HG02678 (cell line): ENCODE results near the gene ABCC2.
"Not testable (repeated sequence)": the region's sequence is repeated elsewhere in the genome, so short reads cannot be mapped to it uniquely, and the experiment has no call there.

Experiments
- ATAC-seq: cut with Tn5 transposase; IDR thresholded peaks from one replicate; pipeline ENCODE4 v1.9.1; 2021; ENCODE audit warnings: mild to moderate bottlenecking, moderate library complexity; ENCODE audit not compliant: unreplicated experiment

ABCC2 gene

GRCh38 chr10:99807786-99808185 is 25.3 kb downstream of the ABCC2 start:
- ATAC-seq: no peak

DNA sequence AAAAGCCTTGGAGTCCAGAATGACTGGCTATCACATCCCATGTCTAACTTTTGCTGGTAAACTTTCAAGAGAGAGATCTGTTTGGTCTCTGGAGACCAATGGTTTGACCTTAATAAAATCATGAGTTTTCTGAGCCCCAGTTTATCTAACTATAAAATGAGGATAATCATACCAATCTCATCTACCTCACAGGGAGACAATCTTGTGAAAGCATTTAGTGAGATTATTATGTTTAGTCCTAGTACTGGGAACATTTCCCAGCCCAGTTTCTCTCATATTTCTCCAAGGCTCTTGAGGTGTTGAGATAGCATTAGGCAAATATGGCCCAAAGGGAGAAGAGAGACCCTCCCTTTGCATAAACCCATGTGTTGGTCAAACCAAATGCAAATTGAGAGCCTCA is 25.8 kb downstream of the ABCC2 start:
- ATAC-seq: no peak

DNA sequence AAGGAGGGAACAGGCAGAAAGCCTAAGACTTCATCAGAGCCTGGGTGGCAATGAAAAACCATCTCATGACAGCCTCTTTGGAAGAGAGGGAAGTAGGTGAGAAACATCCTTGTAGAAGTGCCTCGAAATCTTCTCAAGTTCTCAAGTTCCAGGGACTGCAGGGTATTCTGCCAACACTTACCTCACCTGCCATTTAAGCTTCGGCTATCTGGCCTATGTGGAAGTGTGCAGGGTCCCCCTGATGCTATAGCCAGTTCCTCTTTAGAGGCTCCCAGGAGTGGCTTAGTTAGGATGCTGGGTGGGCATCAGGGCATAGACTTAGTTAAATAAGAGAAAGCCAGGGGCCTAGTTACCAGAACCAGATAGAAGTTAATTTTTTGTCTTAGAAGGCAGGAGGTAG is 27.0 kb downstream of the ABCC2 start:
- no peak for ATAC-seq

DNA sequence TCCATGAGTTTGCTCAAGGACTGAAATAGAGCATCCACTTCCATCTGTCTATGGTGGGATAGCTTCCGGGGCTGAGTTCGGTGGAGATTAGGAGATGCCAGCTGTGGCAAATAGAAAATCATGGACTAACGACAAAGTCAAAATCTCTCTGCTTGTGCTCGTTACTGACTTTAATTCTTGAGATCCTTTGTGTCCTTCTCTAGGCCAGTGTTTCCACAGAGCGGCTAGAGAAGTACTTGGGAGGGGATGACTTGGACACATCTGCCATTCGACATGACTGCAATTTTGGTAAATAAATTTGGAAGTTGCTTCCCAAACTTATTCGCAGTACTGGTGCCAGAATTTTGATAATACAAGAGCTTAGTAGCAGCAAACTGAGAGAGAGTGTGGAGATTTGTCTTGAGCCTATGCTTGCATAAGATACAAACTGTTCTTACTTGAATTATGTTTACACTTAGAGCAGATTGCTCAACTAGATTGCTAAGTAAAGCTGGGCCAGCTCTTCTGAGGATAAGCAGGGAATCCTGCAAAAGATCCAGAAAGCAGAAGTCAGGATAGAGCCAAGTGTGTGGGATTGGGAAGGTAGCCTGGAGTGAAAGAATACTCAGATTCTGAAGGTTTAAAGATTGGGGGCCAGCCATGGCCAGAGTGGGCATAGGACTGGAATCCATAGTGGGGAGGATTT is 27.6 kb downstream of the ABCC2 start:
- no peak for ATAC-seq

- ATAC-seq: no peak
Measured at GRCh38 chr10:99812177-99812576, 29.7 kb downstream of the ABCC2 start.

GRCh38 chr10:99814143-99814542 is 31.7 kb downstream of the ABCC2 start:
- ATAC-seq: no peak

DNA sequence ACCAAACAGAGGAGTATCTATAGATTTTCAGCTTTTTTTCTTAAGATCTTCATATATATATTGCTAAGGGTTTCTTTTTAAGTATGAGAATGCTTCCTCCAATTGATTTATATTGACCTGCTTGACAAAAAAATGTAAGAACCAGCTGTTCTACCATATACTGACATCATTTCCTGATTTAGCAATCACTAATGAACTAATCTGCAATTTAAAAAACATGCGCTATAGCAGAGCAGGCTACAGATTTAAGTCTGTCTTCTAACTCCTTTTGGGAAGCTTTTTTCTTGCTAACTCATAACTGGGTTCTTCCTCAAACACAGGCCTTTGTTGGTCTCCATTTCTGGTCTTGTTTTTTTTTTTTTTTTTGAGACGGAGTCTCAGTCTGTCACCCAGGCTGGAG is 33.2 kb downstream of the ABCC2 start:
- no peak for ATAC-seq

DNA sequence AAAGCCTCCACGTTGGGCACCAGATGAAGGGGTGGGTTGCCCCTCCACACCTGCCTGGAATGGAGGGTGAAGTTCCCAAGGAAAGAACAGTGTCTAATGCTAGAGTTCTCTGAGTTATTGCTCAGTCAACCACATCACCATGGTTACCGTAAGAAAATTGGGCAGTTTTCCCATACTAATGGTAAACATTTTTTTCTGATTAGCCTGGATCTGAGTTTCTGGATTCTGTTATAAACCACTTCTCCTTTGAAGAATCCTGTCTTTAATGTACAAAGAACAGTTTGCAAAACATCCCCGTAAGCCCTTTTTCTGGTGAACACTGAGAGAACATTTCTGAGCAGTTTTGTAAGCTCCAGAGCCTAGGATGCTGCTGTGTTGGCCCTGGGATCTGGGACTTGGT is 45.5 kb downstream of the ABCC2 start:
- ATAC-seq: no peak

GRCh38 chr10:99828464-99828863 is 46.0 kb downstream of the ABCC2 start:
- ATAC-seq: no peak

DNA sequence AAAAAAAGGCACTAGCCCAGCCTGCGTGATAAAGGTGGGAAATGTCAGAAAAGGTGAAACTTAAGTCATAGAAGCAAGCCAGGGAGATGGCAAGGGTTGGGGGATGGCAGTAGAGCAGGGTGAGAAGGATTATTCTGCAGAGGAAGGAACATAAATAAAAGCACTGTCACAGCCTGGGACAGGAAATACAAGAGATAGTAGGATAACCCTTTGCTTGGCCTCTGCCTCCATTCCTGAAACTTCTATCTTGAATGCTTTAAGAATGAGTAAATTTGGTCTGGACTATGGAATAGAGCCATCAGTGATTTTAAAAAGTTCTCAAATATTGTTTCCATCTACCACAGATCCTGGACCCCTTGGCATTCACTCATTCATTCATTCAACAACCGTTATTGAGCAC is 50.0 kb downstream of the ABCC2 start:
- no peak for ATAC-seq

DNA sequence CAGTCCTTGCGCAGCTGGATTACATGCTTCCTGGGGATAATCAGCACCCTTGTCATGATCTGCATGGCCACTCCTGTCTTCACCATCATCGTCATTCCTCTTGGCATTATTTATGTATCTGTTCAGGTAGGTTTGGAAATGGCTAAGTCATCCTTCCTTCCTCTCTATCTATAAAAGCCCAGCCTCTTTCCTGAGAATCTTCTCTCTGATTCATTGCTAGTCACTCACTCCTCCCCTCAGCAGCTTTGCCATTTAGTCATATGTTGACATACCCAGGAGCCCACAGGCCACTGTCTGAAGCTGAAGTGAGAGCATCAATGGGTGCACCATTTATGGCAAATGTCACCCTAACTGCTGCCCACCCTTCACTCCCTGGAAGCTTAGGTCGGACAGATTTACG is 52.0 kb downstream of the ABCC2 start:
- no peak for ATAC-seq

- ATAC-seq: no peak
Measured at GRCh38 chr10:99835947-99836346, 53.5 kb downstream of the ABCC2 start.

GRCh38 chr10:99836711-99837110 is 54.3 kb downstream of the ABCC2 start:
- no peak for ATAC-seq

DNA sequence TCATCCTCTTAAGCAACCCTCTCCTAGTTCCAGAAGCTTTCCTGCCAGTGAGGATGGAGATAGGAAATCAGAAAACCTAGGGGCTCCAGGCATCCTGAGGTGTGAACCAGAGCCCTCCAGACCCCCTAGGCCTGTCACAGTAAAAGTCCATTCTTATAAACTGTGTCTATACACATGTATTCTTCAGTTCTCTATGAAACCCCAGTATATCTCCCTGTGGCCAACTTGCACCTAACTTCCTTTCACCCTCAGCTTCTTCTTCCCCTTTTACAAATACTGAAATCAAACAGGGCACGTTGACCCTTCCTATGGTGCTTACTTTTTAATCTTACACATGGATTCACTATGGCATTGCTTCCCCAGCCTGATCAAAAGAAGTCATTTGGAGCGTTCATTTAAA is 58.4 kb downstream of the ABCC2 start:
- ATAC-seq: not testable (repeated sequence)

GRCh38 chr10:99841746-99842145 is 59.3 kb downstream of the ABCC2 start:
- ATAC-seq: no peak

DNA sequence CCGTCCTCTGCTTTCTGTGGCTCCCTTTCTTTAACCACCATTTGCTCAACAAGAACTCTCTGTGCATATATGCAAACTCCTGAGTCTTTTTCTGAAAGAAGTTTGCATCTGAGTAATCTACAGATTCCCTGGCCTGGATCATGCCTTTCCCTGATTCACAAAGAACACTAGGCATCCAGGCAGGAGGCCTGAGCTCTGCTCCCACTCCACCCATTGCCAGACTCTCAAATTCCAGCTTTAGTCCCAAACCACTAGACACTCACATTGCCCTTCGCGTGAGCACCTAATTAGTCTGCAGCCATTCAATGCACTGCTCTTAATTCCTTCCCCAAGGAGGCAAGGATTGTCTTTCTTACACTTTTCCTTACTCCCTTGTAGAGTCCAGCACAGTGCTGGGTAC is 60.9 kb downstream of the ABCC2 start:
- no peak for ATAC-seq

DNA sequence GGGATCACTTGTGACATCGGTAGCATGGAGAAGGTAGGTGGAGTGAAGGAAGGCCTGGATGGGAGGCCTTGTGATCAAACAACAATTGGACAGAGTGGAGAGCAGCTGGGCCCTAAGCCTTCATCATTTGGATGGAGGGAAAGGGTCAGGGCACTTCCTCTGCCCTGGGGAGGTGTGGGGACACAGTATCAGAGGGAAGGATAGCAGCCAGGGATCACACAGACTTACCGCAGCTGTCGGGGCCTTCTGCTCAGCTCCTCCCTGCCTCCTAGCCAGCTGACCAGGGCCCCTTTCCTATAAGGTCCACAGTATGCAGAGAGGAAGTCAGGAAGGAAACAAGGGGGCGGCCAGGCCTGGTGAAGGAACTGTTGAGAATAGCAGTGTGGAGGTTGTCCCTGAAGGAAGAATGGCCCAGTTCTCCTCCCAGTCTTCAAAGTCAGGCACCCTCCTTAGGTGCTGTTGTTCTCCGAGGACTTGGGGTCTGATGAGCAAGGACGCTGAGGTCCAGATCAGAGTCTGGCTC is 62.1 kb downstream of the ABCC2 start:
- no peak for ATAC-seq

- peak; percentile 75 for ATAC-seq
Measured at GRCh38 chr10:99845837-99846382, 63.5 kb downstream of the ABCC2 start.

GRCh38 chr10:99849057-99849456 is 66.6 kb downstream of the ABCC2 start:
- ATAC-seq: no peak

- no peak for ATAC-seq
Measured at GRCh38 chr10:99849536-99849935, 67.1 kb downstream of the ABCC2 start.

DNA sequence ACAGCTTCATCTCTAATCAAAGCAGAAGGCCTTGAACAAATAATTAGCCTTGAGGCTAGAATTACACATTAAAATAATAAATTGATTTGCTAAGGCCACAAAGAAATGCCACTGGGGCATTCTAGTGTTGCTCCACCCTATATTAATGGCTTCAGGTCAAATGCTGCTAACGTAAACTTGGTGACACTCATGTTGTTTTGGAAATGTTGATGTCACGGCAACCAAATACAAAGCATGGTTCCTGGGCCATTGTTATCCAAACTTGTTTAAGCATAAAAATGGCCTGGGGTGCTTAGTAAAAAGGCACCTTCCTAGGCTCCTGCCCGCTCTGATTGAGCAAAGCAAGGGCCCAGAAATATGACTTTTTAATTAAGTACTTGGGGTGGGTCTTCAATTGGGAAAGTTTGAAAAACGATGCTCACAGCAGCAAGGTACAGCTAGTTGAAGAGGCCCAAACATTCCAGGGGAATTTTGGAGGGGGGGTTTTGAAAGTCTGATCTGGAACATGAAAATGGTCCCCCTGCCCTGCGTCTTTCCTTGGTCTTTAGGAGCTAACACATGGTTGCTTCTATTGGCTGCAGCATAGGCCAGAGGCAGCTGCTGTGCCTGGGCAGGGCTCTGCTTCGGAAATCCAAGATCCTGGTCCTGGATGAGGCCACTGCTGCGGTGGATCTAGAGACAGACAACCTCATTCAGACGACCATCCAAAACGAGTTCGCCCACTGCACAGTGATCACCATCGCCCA is 67.8 kb downstream of the ABCC2 start:
- no peak for ATAC-seq

DNA sequence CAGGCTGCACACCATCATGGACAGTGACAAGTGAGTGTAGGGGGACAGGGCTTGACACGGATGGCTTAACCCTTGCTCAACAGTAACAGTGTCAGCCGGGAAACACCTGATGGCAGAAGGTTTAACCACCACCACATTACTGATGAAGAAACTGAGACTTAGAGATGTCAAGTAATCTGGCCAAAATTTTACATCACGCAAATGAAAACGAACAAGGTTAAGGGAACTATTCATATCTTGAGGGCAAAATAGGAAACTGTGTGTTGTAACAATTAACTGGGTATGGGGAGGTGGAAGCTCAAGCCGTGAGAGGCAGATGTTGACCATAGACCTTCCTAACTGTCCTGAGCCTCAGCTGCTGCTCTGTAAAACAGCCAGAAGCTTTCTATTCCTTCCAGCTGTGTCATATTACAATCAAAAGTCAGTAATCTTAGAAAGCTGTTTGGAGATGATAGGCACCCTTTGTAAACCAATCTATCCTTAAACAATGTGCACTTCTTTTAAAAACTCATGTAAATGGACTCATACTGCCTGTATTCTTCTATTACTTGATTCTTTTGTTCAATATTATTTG is 68.4 kb downstream of the ABCC2 start:
- ATAC-seq: no peak
